GM12872 (cell line): Measurements from ENCODE around the gene CAB39L.

ENCODE experiments used
- TF ChIP-seq, protein P1 (sequence below): IDR thresholded peaks from 3 replicates; pipeline ENCODE4 v1.5.1; 2011; ENCODE audit warnings: low read depth, mild to moderate bottlenecking, low read length, moderate library complexity; ENCODE audit not compliant: insufficient read depth

Gene CAB39L

DNA sequence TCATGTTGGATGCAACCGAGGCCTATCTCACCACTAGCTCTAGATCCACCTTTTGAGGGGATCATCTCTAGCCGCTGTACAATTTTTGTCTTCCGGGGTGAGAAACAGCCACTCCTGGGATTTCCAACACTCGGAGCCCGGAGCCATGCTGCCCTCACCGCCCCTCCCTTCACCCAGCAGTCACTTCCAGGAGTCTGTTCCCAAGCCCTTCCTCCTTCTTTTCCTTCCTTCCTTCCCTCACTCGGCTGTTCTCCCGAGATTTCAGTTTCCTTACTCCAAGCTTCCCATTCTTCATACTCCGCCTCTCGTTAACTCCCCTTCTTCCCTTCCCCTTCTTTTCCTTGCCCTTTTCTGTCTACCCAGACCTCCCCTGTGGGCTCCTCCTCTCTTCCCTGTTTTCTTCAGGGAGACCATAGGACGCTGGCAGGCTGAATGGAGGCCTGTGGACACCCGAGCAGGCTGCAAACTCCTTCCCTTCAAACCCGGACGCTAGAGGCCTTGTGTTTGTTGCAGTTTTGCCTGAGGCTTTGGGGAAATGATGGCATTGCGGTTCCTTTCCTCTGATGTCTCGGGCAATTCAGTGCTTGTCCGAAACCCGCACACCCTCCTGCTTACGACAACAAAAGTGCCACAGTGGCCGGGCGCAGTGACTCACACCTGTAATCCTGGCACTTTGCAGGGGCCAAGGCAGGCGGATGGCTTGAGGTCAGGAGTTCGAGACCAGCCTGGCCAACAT lies 96.0 kb downstream of the CAB39L start:
- TF ChIP-seq, protein P1, sequence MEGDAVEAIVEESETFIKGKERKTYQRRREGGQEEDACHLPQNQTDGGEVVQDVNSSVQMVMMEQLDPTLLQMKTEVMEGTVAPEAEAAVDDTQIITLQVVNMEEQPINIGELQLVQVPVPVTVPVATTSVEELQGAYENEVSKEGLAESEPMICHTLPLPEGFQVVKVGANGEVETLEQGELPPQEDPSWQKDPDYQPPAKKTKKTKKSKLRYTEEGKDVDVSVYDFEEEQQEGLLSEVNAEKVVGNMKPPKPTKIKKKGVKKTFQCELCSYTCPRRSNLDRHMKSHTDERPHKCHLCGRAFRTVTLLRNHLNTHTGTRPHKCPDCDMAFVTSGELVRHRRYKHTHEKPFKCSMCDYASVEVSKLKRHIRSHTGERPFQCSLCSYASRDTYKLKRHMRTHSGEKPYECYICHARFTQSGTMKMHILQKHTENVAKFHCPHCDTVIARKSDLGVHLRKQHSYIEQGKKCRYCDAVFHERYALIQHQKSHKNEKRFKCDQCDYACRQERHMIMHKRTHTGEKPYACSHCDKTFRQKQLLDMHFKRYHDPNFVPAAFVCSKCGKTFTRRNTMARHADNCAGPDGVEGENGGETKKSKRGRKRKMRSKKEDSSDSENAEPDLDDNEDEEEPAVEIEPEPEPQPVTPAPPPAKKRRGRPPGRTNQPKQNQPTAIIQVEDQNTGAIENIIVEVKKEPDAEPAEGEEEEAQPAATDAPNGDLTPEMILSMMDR: no peak

DNA sequence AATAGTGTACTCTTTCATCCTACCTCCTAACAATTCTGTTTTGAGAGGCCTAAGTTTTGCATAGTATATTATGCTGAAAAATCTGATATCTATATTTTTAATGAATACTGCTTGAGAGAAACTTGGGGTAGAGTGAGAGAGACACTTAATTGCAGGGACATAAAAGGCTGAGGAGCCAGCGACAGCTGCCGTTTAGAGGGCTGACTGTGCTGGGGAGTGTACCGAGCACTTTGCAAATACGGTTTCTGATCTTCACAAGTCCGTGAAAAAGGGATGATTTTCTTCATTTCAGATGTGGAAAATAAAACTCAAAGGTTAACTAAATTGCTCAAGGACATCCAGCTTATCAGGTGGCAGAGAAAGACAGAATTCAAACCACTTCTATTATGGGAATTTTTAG lies 97.4 kb downstream of the CAB39L start:
- TF ChIP-seq, protein P1: no peak

DNA sequence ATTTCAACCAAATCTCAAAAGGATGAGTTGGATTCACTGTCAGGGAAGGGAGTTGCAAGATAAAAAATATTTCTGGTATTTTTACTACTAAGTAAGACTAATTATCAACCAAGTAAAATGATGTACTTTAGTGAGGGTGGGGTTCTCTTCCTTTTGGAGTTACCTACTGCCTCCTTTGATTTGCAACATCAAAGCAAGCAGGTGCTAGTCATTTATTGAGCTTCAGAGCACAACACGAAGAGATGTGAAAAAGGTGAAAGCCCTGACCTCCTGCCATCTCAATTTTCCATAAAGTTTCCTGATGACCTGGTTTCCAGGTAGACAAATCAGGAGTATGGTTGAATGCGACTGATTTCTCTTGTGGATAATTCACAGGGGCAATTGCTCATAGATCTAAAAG lies 100.1 kb downstream of the CAB39L start:
- TF ChIP-seq, protein P1: no peak

DNA sequence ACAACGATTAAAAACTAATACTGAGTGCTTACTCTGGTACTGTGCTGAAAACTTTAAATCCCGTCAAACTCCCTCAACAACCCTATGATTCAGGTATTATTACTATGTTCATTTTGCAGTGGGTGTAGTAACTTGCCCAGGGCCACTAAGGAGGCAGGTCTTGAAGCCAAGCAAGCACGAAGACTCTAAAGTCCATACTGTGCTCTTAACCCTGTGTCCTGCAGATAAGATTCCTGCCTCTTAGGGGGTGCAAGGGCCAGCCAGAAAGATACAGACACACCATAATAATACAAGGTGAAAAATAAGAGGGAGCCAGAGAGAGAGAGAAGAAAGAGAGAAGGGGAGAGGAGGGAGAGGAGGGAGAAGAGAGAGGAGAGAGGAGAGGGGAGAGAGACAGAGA lies 100.6 kb downstream of the CAB39L start:
- TF ChIP-seq, protein P1: no peak

DNA sequence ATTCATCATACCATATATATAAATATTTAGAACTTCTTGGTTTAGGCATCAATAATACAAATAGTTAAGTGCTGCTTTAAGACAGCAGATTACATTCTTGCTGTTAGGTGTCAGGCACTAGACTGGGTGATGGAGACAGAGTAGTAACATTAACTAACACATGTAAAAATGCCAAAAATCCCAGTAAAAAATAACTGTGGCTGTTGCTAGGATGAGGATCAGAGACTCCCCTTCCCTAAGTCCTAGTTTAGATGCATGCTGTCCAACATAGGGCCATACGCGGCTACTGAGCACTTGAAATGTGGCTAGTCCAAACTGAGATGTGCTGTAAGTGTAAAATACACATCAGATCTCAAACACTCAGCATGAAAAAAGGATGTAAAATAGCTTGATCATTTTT lies 101.4 kb downstream of the CAB39L start:
- TF ChIP-seq, protein P1: no peak

DNA sequence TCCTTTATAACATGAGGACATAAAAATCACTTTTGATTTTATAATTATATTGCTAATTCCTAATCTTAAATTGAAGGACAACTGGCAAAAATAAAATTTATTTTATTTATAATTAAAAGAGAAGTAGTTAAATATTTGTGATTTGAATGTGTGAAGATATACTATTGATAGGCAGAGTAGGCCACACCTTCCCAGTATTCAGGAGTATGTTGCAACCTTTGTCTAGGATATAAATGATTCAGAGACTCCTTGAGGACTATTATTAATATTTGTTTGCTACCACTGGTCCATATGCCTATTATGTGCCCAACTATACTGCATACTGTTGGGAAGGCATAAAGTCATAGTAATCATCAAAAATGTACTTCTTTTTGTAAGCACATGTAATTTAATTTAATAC lies 101.9 kb downstream of the CAB39L start:
- TF ChIP-seq, protein P1: no peak

DNA sequence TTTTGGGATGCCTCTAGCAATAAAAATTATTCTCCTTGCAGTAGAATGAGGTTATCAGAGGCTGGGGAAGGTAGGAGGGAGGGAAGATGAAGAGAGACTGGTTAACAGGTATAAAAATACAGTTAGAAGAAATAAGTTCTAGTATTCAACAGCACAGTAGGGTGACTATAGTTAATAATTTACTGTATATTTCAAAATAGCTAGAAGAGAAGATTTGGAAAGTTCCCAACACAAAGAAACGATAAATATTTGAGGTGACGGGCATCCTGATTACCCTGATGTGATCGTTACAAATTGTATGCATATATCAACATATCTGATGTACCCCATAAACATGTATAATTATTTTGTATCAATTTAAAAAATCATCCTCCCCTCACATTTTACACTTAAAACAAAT lies 102.3 kb downstream of the CAB39L start:
- TF ChIP-seq, protein P1: no peak
